ENCODE data around the gene COL18A1.

GRCh38 chr21:45522986-45523385, 118.0 kb downstream of the COL18A1 start:
- TF ChIP-seq EZH2 (IDR thresholded peaks at IDR 0.05; ENCODE audit: borderline replicate concordance, low read depth, low read length): no peak
- no peak for TF ChIP-seq GATAD2A (IDR thresholded peaks at IDR 0.05)
- no peak for TF ChIP-seq RBM22 (IDR thresholded peaks at IDR 0.05; ENCODE audit: low read depth, low read length, poor library complexity, severe bottlenecking)
- no peak for TF ChIP-seq FOS (IDR thresholded peaks at IDR 0.05; ENCODE audit: extremely low read depth, insufficient read length)
- TF ChIP-seq ETV6 (IDR thresholded peaks at IDR 0.05; ENCODE audit: borderline replicate concordance in 1 of 2, low read depth in 2 of 2, low read length in 1 of 2): no peak
- TF ChIP-seq ETV6 (CRISPR knock-in tag; IDR thresholded peaks at IDR 0.05; ENCODE audit: borderline replicate concordance): no peak
- TF ChIP-seq SMARCA4 (IDR thresholded peaks at IDR 0.05): no peak
- no peak for TF ChIP-seq NFIC (IDR thresholded peaks at IDR 0.05)
- TF ChIP-seq NR2F6 (CRISPR knock-in tag; IDR thresholded peaks at IDR 0.05): no peak
- TF ChIP-seq ATF2 (CRISPR knock-in tag; IDR thresholded peaks at IDR 0.05): no peak
- TF ChIP-seq ZFP36 (IDR thresholded peaks at IDR 0.05; ENCODE audit: low read depth, low read length, partially characterized antibody): no peak
- TF ChIP-seq POLR2A (conservative IDR thresholded peaks at IDR 0.05): no peak
- TF ChIP-seq MBD1 (CRISPR knock-in tag; IDR thresholded peaks at IDR 0.05): no peak
- TF ChIP-seq PCBP2 (IDR thresholded peaks at IDR 0.05; ENCODE audit: low read depth, low read length, poor library complexity, severe bottlenecking): no peak
- no peak for TF ChIP-seq CBFB (CRISPR knock-in tag; IDR thresholded peaks at IDR 0.05)
